Testis (tissue), 2 donors: ENCODE data around the gene ANXA2.

ENCODE experiments used
- POLR2A ChIP-seq: fragments of 450-650 bp; IDR thresholded peaks from one replicate; pipeline ENCODE4 v1.6.1; 2017; ENCODE audit warnings: antibody characterized with exemption, mild to moderate bottlenecking, moderate library complexity
- TF ChIP-seq, protein P1 (sequence below), 3 experiments: fragments of 450-650 bp in 2 of 3; fragments of 200-600 bp in 1 of 3; sonication (generic) in 1 of 3; IDR thresholded peaks; one replicate each; pipeline ENCODE4 v1.5.1; 2016 to 2019; ENCODE audit warnings: antibody characterized with exemption in 3 of 3, mild to moderate bottlenecking in 2 of 3, moderate library complexity in 1 of 3

DNA sequence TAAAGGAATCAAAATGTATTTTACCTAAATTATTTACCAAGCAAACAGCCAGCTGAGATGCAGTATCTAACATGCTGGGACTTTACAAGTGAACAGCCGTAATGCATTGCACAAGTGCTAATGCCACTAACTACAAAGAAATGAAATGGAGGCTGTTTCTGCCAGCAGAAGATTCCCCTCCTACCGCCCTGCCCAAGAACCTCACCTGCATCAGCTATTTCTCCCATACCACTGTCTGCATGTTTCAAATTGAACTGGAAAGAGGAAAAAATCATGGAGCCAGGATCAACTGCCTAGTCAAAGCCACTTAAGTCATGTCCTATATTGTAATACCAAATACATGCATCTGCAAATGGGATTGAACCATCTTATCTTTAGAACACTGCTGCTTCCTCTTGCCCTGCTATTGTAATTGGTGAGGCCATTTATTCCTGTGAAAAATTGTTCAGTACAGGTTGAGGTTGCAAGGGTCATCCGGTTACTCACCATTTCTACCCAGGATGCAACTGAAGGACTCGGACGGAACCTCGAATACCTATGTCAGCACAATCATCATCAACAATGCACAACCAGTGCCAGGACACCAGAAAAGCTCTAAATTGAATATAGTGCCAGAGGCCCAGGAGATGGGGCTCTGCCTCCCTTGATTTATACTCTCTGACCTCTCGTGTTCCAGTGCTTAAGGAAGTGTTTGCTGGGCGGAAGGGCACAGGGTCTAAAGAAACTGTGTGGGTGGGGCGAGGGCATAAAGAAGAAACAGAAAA lies 27.5 kb downstream of the ANXA2 start:
- TF ChIP-seq, protein P1, sequence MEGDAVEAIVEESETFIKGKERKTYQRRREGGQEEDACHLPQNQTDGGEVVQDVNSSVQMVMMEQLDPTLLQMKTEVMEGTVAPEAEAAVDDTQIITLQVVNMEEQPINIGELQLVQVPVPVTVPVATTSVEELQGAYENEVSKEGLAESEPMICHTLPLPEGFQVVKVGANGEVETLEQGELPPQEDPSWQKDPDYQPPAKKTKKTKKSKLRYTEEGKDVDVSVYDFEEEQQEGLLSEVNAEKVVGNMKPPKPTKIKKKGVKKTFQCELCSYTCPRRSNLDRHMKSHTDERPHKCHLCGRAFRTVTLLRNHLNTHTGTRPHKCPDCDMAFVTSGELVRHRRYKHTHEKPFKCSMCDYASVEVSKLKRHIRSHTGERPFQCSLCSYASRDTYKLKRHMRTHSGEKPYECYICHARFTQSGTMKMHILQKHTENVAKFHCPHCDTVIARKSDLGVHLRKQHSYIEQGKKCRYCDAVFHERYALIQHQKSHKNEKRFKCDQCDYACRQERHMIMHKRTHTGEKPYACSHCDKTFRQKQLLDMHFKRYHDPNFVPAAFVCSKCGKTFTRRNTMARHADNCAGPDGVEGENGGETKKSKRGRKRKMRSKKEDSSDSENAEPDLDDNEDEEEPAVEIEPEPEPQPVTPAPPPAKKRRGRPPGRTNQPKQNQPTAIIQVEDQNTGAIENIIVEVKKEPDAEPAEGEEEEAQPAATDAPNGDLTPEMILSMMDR (IDR thresholded peaks at IDR 0.05) = no peak
- TF ChIP-seq POLR2A = no peak
